GM21360 (cell line): ENCODE data around the gene BPIFA3.

ENCODE experiments used
- ATAC-seq: cut with Tn5 transposase; IDR thresholded peaks from one replicate; pipeline ENCODE4 v1.9.1; 2021; ENCODE audit warnings: mild to moderate bottlenecking, moderate library complexity; ENCODE audit not compliant: unreplicated experiment

Gene BPIFA3

GRCh38 chr20:33259371-33259770 lies 42.2 kb downstream of the BPIFA3 start:
- ATAC-seq = no peak

DNA sequence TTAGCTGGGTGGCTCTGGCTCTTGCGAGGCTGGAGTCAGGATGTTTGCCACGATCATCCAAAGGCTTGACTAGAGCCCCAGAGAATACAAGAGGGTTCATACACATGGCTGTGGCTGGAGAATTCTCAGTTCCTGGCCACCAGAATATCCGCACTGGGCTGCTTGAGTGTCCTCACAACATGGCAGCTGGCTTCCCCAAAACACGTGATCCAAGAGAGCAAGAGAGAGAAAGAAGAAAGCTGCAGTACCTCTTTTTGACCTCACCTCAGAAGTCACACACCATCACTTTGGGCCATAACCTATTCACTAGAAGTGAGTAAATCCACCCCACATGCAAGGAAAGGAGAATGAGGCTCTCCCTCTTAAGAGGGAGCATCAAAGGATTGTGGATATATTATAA lies 44.3 kb downstream of the BPIFA3 start:
- no peak for ATAC-seq

DNA sequence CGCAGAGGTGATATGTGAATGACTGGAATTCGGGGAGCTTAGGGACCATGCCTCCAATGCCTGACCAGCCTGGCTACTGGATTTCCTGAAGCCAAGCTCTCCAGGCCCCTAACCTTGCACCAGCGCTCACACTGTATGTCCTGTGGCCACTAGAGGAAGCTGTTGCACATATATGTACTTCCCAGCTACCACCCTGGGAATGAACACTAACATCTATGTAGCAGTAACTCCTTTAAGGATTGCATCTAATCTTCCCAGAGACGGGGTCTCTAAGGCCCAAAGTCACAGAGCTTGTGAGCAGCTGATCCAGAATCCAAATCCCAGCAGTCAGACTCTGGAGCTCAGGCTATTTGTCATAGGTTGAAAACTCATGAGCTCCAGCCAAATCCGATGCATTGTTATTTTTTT lies 45.5 kb downstream of the BPIFA3 start:
- ATAC-seq = no peak

DNA sequence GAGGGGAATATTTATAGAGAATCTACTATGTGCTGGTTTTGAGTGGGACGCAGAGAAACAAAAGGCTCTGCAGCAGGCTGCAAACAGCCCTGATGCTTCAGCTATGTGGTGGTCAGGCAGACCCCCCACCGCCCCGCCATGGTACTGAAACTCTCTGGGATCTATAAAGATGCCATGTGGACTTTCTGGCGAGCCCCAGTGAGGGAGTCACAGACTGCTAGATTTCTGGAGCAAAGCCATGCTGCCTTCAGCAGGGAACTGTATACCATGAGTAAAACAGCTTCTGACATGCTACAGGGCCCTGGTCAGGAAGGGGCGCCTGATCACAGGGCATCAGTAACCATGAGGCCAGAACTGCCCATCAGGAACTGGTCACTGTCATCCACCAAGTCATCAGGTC lies 46.6 kb downstream of the BPIFA3 start:
- ATAC-seq = no peak

GRCh38 chr20:33267701-33268100 lies 50.5 kb downstream of the BPIFA3 start:
- no peak for ATAC-seq

- no peak for ATAC-seq
Observed at GRCh38 chr20:33272155-33272873, 55.2 kb downstream of the BPIFA3 start.

GRCh38 chr20:33273117-33273851 lies 56.1 kb downstream of the BPIFA3 start:
- no peak for ATAC-seq

DNA sequence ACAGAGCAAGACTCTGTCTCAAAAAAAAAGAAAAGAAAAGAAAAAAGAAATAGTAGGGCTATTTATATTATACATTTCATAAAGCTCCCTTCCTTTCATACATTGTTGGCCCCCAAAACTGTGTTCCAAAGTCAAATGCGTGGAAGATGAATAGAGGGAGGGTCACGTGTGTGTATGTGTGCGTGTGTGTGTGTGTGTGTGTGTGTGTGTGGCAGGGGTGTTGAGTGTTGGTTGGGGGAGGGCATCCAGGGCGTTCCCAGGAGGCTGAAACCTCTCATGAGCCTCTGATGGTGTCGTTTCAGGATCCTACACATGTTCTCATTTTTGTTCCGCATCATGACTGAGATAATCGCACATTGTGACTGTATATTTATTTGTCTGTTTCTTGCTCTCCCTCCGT lies 58.1 kb downstream of the BPIFA3 start:
- ATAC-seq = no peak

DNA sequence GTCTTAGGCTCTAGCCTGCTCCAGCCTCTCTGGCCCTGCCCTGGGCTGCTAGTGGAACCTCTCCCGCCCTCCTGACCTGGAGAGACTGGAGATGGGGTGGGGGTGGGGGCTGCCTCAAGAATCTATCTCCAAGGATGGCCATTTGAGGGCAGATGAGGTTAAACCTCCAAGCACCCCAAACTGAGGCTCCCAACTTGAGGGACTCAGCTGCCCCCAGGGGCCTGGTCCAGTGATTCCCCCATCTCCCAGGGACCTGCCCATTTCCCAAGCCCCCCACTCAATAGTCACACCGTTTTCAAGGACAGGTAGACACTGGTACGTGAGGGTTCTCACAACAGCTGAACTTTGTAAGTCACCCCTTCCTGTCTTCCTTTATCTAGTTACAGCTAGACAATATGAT lies 58.7 kb downstream of the BPIFA3 start:
- no peak for ATAC-seq

GRCh38 chr20:33276303-33277113 lies 59.4 kb downstream of the BPIFA3 start:
- no peak for ATAC-seq
